GM12878 (cell line): Measurements from ENCODE around the gene FUBP3. TPM values are rescaled to one million over a fixed set of nuclear protein-coding genes. Genes with fewer than 3 reads are reported as not detected.

Experiments used
- ATF3 ChIP-seq: IDR thresholded peaks from 2 replicates; pipeline ENCODE4 v1.6.1; 2011; ENCODE audit warnings: low read depth, mild to moderate bottlenecking, low read length, moderate library complexity, borderline replicate concordance; ENCODE audit errors: extremely low read depth
- E2F8 ChIP-seq: fragments of 450-650 bp; IDR thresholded peaks from 2 replicates; pipeline ENCODE4 v1.6.1; 2018; ENCODE audit warnings: mild to moderate bottlenecking, low read depth, moderate library complexity; ENCODE audit not compliant: partially characterized antibody
- FOXM1 ChIP-seq: IDR thresholded peaks from 2 replicates; pipeline ENCODE4 v1.6.1; 2012; ENCODE audit warnings: low read depth, mild to moderate bottlenecking, inconsistent platforms, low read length, moderate library complexity
- PAX5 ChIP-seq: IDR thresholded peaks from 2 replicates; pipeline ENCODE4 v1.6.1; 2011; ENCODE audit warnings: low read depth, low read length, borderline replicate concordance
- SUZ12 ChIP-seq: fragments of 200-600 bp; sonication (generic); IDR thresholded peaks from one replicate; pipeline ENCODE4 v1.6.1; 2018; ENCODE audit warnings: antibody characterized with exemption, mild to moderate bottlenecking; ENCODE audit not compliant: unreplicated experiment
- ZBTB40 ChIP-seq: fragments of 450-650 bp; IDR thresholded peaks from 2 replicates; pipeline ENCODE4 v1.6.1; 2016; ENCODE audit warnings: mild to moderate bottlenecking, moderate library complexity, borderline replicate concordance
- ZNF274 ChIP-seq: IDR thresholded peaks from one replicate; pipeline ENCODE4 v1.8.0; 2011; ENCODE audit not compliant: insufficient read length, insufficient read depth
- polyA plus RNA-seq, 11 experiments: library from polyadenylated mRNA; depleted of rRNA in 4 of 11; unstranded in 6 of 11; stranded (reverse) in 5 of 11; fragments of >200 nt; fragmentation: Nextera tagmentation in 4 of 11; fragmentation: Illumina TruSeq in 1 of 11; extraction: Ambion mirVana in 4 of 11; extraction: Trizol in 1 of 11; gene quantifications; 1 replicate in 1 of 11; 2 replicates in 10 of 11; pipeline versions ENCODE4 v1.2.1 to v1.2.3, GENCODE V29; 2011 to 2016; ENCODE audit warnings: inconsistent platforms in 2 of 11, missing spikeins in 2 of 11, low read depth in 1 of 11
- total RNA-seq, 4 experiments: library from RNA; depleted of rRNA in 3 of 4; stranded (reverse); fragments of >200 nt in 3 of 4; fragmentation: Illumina TruSeq in 1 of 4; extraction: Trizol in 1 of 4; gene quantifications; 2 replicates each; pipeline versions ENCODE4 v1.2.1 to v1.2.3, GENCODE V29; 2013 to 2021

Gene FUBP3
- total and polyA plus RNA-seq, 10 of the 15 experiments (the other 5 are each of a cell fraction or from before 2014, with no cell fraction given), result 2.4 to 49.4 (median 37.2) TPM

GRCh38 chr9:130565792-130566191, 13.6 kb upstream of the FUBP3 start (continued):
- no peak for TF ChIP-seq ZBTB40
- no peak for TF ChIP-seq PAX5
- TF ChIP-seq E2F8, result no peak
- no peak for TF ChIP-seq SUZ12
- TF ChIP-seq FOXM1, result no peak
- TF ChIP-seq ATF3, result no peak
- TF ChIP-seq ZNF274, result no peak
